ENCODE results near the gene TM9SF2.
"Not testable (repeated sequence)": the region's sequence is repeated elsewhere in the genome, so short reads cannot be mapped to it uniquely, and the experiment has no call there.

Gene TM9SF2

GRCh38 chr13:99491750-99492149 is 9.5 kb upstream of the TM9SF2 start:
- not testable (repeated sequence) for DNase-seq (ENCODE audit: low read depth in 4 of 4, low spot score in 1 of 4)

- DNase-seq (ENCODE audit: low read depth in 4 of 4, low spot score in 1 of 4): no peak
These were observed 5.6 kb upstream of the TM9SF2 start for GRCh38 chr13:99495466-99496183.

GRCh38 chr13:99496184-99497142 is 4.8 kb upstream of the TM9SF2 start:
- peak in 2 of 4 experiments; percentile 17 to 32 for DNase-seq (ENCODE audit: low read depth in 4 of 4, low spot score in 1 of 4)

GRCh38 chr13:99498171-99499161 is 2.8 kb upstream of the TM9SF2 start:
- DNase-seq (ENCODE audit: low read depth in 4 of 4, low spot score in 1 of 4): peak; percentile 91 to 97 (median 94)

GRCh38 chr13:99500839-99501183 is 461 bp upstream of the TM9SF2 start:
- no peak for DNase-seq (ENCODE audit: low read depth in 4 of 4, low spot score in 1 of 4)

- DNase-seq (ENCODE audit: low read depth in 4 of 4, low spot score in 1 of 4): peak in 2 of 4 experiments; percentile 6 to 13
These were observed 603 bp downstream of the TM9SF2 start for GRCh38 chr13:99501848-99502301.

- no peak for DNase-seq (ENCODE audit: low read depth in 4 of 4, low spot score in 1 of 4)
These were observed 4.6 kb downstream of the TM9SF2 start for GRCh38 chr13:99505814-99506269.

- no peak for DNase-seq (ENCODE audit: low read depth in 4 of 4, low spot score in 1 of 4)
These were observed 5.4 kb downstream of the TM9SF2 start for GRCh38 chr13:99506634-99507033.

GRCh38 chr13:99507054-99507453 is 5.8 kb downstream of the TM9SF2 start:
- DNase-seq (ENCODE audit: low read depth in 4 of 4, low spot score in 1 of 4): no peak

GRCh38 chr13:99507551-99507950 is 6.3 kb downstream of the TM9SF2 start:
- DNase-seq (ENCODE audit: low read depth in 4 of 4, low spot score in 1 of 4): no peak

- DNase-seq (ENCODE audit: low read depth in 4 of 4, low spot score in 1 of 4): no peak
These were observed 6.7 kb downstream of the TM9SF2 start for GRCh38 chr13:99507986-99508385.

- no peak for DNase-seq (ENCODE audit: low read depth in 4 of 4, low spot score in 1 of 4)
These were observed 8.2 kb downstream of the TM9SF2 start for GRCh38 chr13:99509479-99509878.

- no peak for DNase-seq (ENCODE audit: low read depth in 4 of 4, low spot score in 1 of 4)
These were observed 13.5 kb downstream of the TM9SF2 start for GRCh38 chr13:99514801-99515200.

- DNase-seq (ENCODE audit: low read depth in 4 of 4, low spot score in 1 of 4): no peak
These were observed 15.1 kb downstream of the TM9SF2 start for GRCh38 chr13:99516153-99516929.

- DNase-seq (ENCODE audit: low read depth in 4 of 4, low spot score in 1 of 4): no peak
These were observed 16.3 kb downstream of the TM9SF2 start for GRCh38 chr13:99517577-99517976.

GRCh38 chr13:99517984-99518383 is 16.7 kb downstream of the TM9SF2 start:
- no peak for DNase-seq (ENCODE audit: low read depth in 4 of 4, low spot score in 1 of 4)

GRCh38 chr13:99522298-99522697 is 21.0 kb downstream of the TM9SF2 start:
- DNase-seq (ENCODE audit: low read depth in 4 of 4, low spot score in 1 of 4): no peak

- no peak for DNase-seq (ENCODE audit: low read depth in 4 of 4, low spot score in 1 of 4)
These were observed 22.6 kb downstream of the TM9SF2 start for GRCh38 chr13:99523838-99524237.

GRCh38 chr13:99525967-99526366 is 24.7 kb downstream of the TM9SF2 start:
- DNase-seq (ENCODE audit: low read depth in 4 of 4, low spot score in 1 of 4): no peak

- DNase-seq (ENCODE audit: low read depth in 4 of 4, low spot score in 1 of 4): no peak
These were observed 25.3 kb downstream of the TM9SF2 start for GRCh38 chr13:99526549-99526948.
